CD4-positive, CD25-positive, alpha-beta regulatory T cell (primary cell): Measurements from ENCODE around the gene PRLR. TPM values are rescaled to one million over a fixed set of nuclear protein-coding genes. Genes with fewer than 3 reads are reported as not detected.

Source experiments
- ATAC-seq, 2 donors: fragments of 150-1000 bp; cut with Tn5 transposase; one replicate each; pipeline ENCODE4 v1.10.0; 2021; ENCODE audit warnings: low read depth in 2 of 2, moderate number of reproducible peaks in 2 of 2, moderate library complexity in 1 of 2
- DNase-seq, 3 donors: peaks; one replicate each; pipeline versions ENCODE4 v3.0.0 to v3.0.0-alpha.2; 2012 to 2022; ENCODE audit warnings: mixed read lengths in 1 of 3
- H3K27ac ChIP-seq: one replicate; pipeline ENCODE4 v1.7.0; 2013; ENCODE audit warnings: mild to moderate bottlenecking, low read length; ENCODE audit not compliant: insufficient read depth, poor library complexity, severe bottlenecking
- H3K27me3 ChIP-seq: one replicate; pipeline ENCODE4 v1.7.0; 2013; ENCODE audit warnings: low read length; ENCODE audit not compliant: control insufficient read depth, insufficient read depth
- H3K36me3 ChIP-seq: one replicate; pipeline ENCODE4 v1.7.0; 2013; ENCODE audit warnings: mild to moderate bottlenecking, low read length, moderate library complexity; ENCODE audit not compliant: control insufficient read depth, insufficient read depth
- H3K4me1 ChIP-seq: 2 replicates; pipeline ENCODE4 v1.7.0; 2013; ENCODE audit warnings: mild to moderate bottlenecking, low read length; ENCODE audit not compliant: insufficient read depth, control insufficient read depth, poor library complexity, severe bottlenecking
- H3K4me3 ChIP-seq: one replicate; pipeline ENCODE4 v1.7.0; 2013; ENCODE audit warnings: low read depth, mild to moderate bottlenecking, low read length, moderate library complexity
- H3K9me3 ChIP-seq, 2 experiments: 1 replicate in 1 of 2; 2 replicates in 1 of 2; pipeline ENCODE4 v1.7.0; 2013; ENCODE audit warnings: low read length in 2 of 2, mild to moderate bottlenecking in 1 of 2, moderate library complexity in 1 of 2; ENCODE audit not compliant: control insufficient read depth in 2 of 2
- H3K27ac Mint-ChIP-seq, 3 donors: one replicate each; pipeline ENCODE4 v1.8.0; 2020 to 2022; ENCODE audit warnings: mild to moderate bottlenecking in 3 of 3, mixed read lengths in 3 of 3, moderate library complexity in 2 of 3
- H3K27me3 Mint-ChIP-seq: one replicate; pipeline ENCODE4 v1.8.0; 2022; ENCODE audit warnings: mild to moderate bottlenecking, mixed read lengths
- H3K36me3 Mint-ChIP-seq: one replicate; pipeline ENCODE4 v1.8.0; 2020; ENCODE audit warnings: mixed read lengths
- H3K4me1 Mint-ChIP-seq, 4 donors: one replicate each; pipeline ENCODE4 v1.8.0; 2020 to 2022; ENCODE audit warnings: mixed read lengths in 4 of 4, mild to moderate bottlenecking in 1 of 4
- H3K4me3 Mint-ChIP-seq, 4 donors: one replicate each; pipeline ENCODE4 v1.8.0; 2020 to 2022; ENCODE audit warnings: mild to moderate bottlenecking in 4 of 4, mixed read lengths in 4 of 4, moderate library complexity in 3 of 4
- H3K9me3 Mint-ChIP-seq, 7 donors: one replicate each; pipeline ENCODE4 v1.8.0; 2020 to 2022; ENCODE audit warnings: mixed read lengths in 7 of 7, mild to moderate bottlenecking in 3 of 7, moderate library complexity in 2 of 7
- polyA plus RNA-seq, 4 donors: library from polyadenylated mRNA; unstranded; fragments of 300-500 nt; fragmentation: Illumina TruSeq; gene quantifications; one replicate each; pipeline ENCODE4 v1.2.3, GENCODE V29; 2021
- total RNA-seq: library from RNA; stranded (reverse); gene quantifications from one replicate; pipeline ENCODE4 v1.2.3, GENCODE V29; 2022

PRLR gene
- total and polyA plus RNA-seq, 5 donors from 2014 or later = not detected

- Histone ChIP-seq H3K4me3 (no peak overlapping the region), H3K36me3 (no peaks in the 10 kb centered on the region), H3K27me3 (no peaks in the 10 kb centered on the region), H3K9me3 (no peaks in the 10 kb centered on the region), H3K27ac (no peak overlapping the region), H3K4me1 (no peaks in the 10 kb centered on the region)
- no peak for DNase-seq
- H3K4me1 Mint-ChIP-seq = no peaks in the 10 kb centered on the region
- H3K9me3 Mint-ChIP-seq = peaks cover 0 to 4% (median 0%) of the 10 kb centered on the region in 7 donors
- peaks cover 10% of the 10 kb centered on the region for H3K27me3 Mint-ChIP-seq
- H3K27ac Mint-ChIP-seq = no peak overlapping the region
- no peak overlapping the region for H3K4me3 Mint-ChIP-seq
- no peaks in the 10 kb centered on the region for H3K36me3 Mint-ChIP-seq
- no peak for ATAC-seq
Observed at GRCh38 chr5:35145012-35145411, 85.3 kb downstream of the PRLR start.

- no peak overlapping the region for H3K27ac ChIP-seq
- ATAC-seq (no peak), DNase-seq (no peak)
- H3K36me3 ChIP-seq = no peaks in the 10 kb centered on the region
- no peaks in the 10 kb centered on the region for H3K36me3 Mint-ChIP-seq
- peaks cover 0 to 4% (median 0%) of the 10 kb centered on the region in 7 donors for H3K9me3 Mint-ChIP-seq
- H3K27ac Mint-ChIP-seq = no peak overlapping the region
- no peaks in the 10 kb centered on the region for H3K9me3 ChIP-seq
- no peak overlapping the region for H3K4me3 ChIP-seq
- no peaks in the 10 kb centered on the region for H3K4me1 ChIP-seq
- H3K27me3 Mint-ChIP-seq = peaks cover 10% of the 10 kb centered on the region
- H3K4me3 Mint-ChIP-seq = no peak overlapping the region
- H3K27me3 ChIP-seq = no peaks in the 10 kb centered on the region
- H3K4me1 Mint-ChIP-seq = no peaks in the 10 kb centered on the region
Observed at GRCh38 chr5:35143841-35144240, 86.4 kb downstream of the PRLR start.

- H3K27ac Mint-ChIP-seq = no peak overlapping the region
Observed at GRCh38 chr5:35141739-35142138, 88.5 kb downstream of the PRLR start.

GRCh38 chr5:35138232-35138631, 92.1 kb downstream of the PRLR start:
- Mint-ChIP-seq H3K36me3 (no peaks in the 10 kb centered on the region), H3K9me3 (peaks cover 0 to 2% (median 0%) of the 10 kb centered on the region in 7 donors), H3K4me3 (no peak overlapping the region), H3K27me3 (peaks cover 1% of the 10 kb centered on the region), H3K4me1 (no peaks in the 10 kb centered on the region), H3K27ac (no peak overlapping the region)
- Histone ChIP-seq H3K27me3 (no peaks in the 10 kb centered on the region), H3K27ac (no peak overlapping the region), H3K4me1 (no peaks in the 10 kb centered on the region), H3K36me3 (no peaks in the 10 kb centered on the region), H3K9me3 (no peaks in the 10 kb centered on the region), H3K4me3 (no peak overlapping the region)
- ATAC-seq (no peak), DNase-seq (no peak)

More at GRCh38 chr5:35141739-35142138, 88.5 kb downstream of the PRLR start:
- ATAC-seq (no peak), DNase-seq (no peak)
- Mint-ChIP-seq H3K27me3 (peaks cover 5% of the 10 kb centered on the region), H3K9me3 (peaks cover 0 to 4% (median 0%) of the 10 kb centered on the region in 7 donors), H3K4me3 (no peak overlapping the region), H3K36me3 (no peaks in the 10 kb centered on the region), H3K4me1 (no peaks in the 10 kb centered on the region)
- H3K9me3 ChIP-seq = no peaks in the 10 kb centered on the region
- H3K27me3 ChIP-seq = no peaks in the 10 kb centered on the region
- H3K4me1 ChIP-seq = no peaks in the 10 kb centered on the region
- no peak overlapping the region for H3K27ac ChIP-seq
- H3K4me3 ChIP-seq = no peak overlapping the region
- no peaks in the 10 kb centered on the region for H3K36me3 ChIP-seq

GRCh38 chr5:35136386-35136785, 93.9 kb downstream of the PRLR start:
- H3K4me1 Mint-ChIP-seq = no peaks in the 10 kb centered on the region
- Histone ChIP-seq H3K9me3 (no peaks in the 10 kb centered on the region), H3K36me3 (no peaks in the 10 kb centered on the region), H3K27me3 (no peaks in the 10 kb centered on the region), H3K4me1 (no peaks in the 10 kb centered on the region), H3K4me3 (no peak overlapping the region), H3K27ac (no peak overlapping the region)
- no peak overlapping the region for H3K4me3 Mint-ChIP-seq
- no peak overlapping the region for H3K27ac Mint-ChIP-seq
- ATAC-seq (peak in 1 of 2 donors; percentile 8), DNase-seq (no peak)
- no peaks in the 10 kb centered on the region for H3K27me3 Mint-ChIP-seq
- no peaks in the 10 kb centered on the region for H3K36me3 Mint-ChIP-seq
- H3K9me3 Mint-ChIP-seq = peaks cover 0 to 2% (median 0%) of the 10 kb centered on the region in 7 donors

- Histone ChIP-seq H3K36me3 (no peaks in the 10 kb centered on the region), H3K27ac (no peak overlapping the region), H3K4me1 (no peaks in the 10 kb centered on the region), H3K9me3 (no peaks in the 10 kb centered on the region), H3K27me3 (no peaks in the 10 kb centered on the region), H3K4me3 (no peak overlapping the region)
- Mint-ChIP-seq H3K4me3 (no peak overlapping the region), H3K9me3 (peaks cover 0 to 2% (median 0%) of the 10 kb centered on the region in 7 donors), H3K4me1 (no peaks in the 10 kb centered on the region), H3K27me3 (no peaks in the 10 kb centered on the region), H3K27ac (no peak overlapping the region), H3K36me3 (no peaks in the 10 kb centered on the region)
- DNase-seq (no peak), ATAC-seq (no peak)
Observed at GRCh38 chr5:35135239-35135700, 95.0 kb downstream of the PRLR start.

- DNase-seq (no peak), ATAC-seq (no peak)
- no peaks in the 10 kb centered on the region for H3K9me3 ChIP-seq
- no peaks in the 10 kb centered on the region for H3K4me1 Mint-ChIP-seq
- H3K4me3 ChIP-seq = no peak overlapping the region
- no peak overlapping the region for H3K4me3 Mint-ChIP-seq
- H3K27me3 Mint-ChIP-seq = no peaks in the 10 kb centered on the region
- no peaks in the 10 kb centered on the region for H3K36me3 ChIP-seq
- no peaks in the 10 kb centered on the region for H3K36me3 Mint-ChIP-seq
- H3K4me1 ChIP-seq = no peaks in the 10 kb centered on the region
- peaks cover 1% of the 10 kb centered on the region for H3K27me3 ChIP-seq
- no peak overlapping the region for H3K27ac Mint-ChIP-seq
- no peak overlapping the region for H3K27ac ChIP-seq
- peaks cover 0 to 4% (median 0%) of the 10 kb centered on the region in 7 donors for H3K9me3 Mint-ChIP-seq
Observed at GRCh38 chr5:35134278-35135030, 95.8 kb downstream of the PRLR start.

GRCh38 chr5:35133186-35133585, 97.1 kb downstream of the PRLR start:
- Histone ChIP-seq H3K9me3 (no peaks in the 10 kb centered on the region), H3K36me3 (no peaks in the 10 kb centered on the region), H3K27me3 (peaks cover 1% of the 10 kb centered on the region), H3K27ac (no peak overlapping the region), H3K4me3 (no peak overlapping the region), H3K4me1 (no peaks in the 10 kb centered on the region)
- H3K27me3 Mint-ChIP-seq = no peaks in the 10 kb centered on the region
- no peaks in the 10 kb centered on the region for H3K36me3 Mint-ChIP-seq
- no peaks in the 10 kb centered on the region for H3K4me1 Mint-ChIP-seq
- H3K9me3 Mint-ChIP-seq = peaks cover 0 to 4% (median 0%) of the 10 kb centered on the region in 7 donors
- no peak overlapping the region for H3K27ac Mint-ChIP-seq
- no peak overlapping the region for H3K4me3 Mint-ChIP-seq
- DNase-seq (no peak), ATAC-seq (no peak)
